NK-92 (cell line): ENCODE results near the gene TUT4.

Experiments used
- DNase-seq: peaks from one replicate; lab custom pipeline; 2025; ENCODE audit not compliant: unreplicated experiment; lab: John Stamatoyannopoulos, UW

TUT4 gene

DNA sequence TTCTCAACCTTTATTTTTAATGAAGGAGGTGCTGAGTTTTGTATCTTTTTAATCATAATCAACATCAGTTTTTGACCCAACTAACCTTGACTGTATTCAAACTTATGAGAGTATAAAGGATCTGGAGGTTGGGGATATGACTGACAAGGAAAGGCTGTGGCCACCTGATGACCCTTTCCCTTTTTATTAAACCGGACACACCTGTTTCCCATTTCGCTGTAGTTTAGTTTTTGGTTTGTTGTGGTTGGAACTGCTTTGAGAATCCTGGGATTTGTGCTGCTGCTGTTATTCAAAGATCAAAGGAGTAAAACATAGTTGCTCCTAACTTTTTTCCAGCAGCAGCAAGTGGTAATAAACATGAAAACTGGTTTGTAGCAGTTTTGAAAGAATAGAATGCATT is 136.1 kb downstream of the TUT4 start:
- no peak for DNase-seq

DNA sequence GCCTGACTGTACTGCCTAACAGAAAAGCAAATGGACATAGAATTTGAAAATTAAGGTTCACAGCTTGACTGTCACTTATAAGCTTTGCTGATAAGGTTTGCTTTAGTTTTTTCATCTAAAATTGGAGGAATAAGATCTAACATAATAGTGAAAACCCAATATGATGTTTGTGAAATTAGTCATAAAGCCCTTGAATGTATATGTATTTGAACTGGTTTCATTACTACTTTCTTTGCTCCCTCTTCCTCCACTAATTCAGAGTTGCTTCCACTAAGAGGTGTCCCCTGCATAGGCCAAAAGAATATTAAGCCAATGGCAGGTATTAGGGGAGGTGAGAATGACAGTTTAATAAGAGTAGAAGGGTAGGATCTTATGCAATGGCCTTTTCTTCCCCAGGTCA is 137.9 kb downstream of the TUT4 start:
- DNase-seq, result no peak

DNA sequence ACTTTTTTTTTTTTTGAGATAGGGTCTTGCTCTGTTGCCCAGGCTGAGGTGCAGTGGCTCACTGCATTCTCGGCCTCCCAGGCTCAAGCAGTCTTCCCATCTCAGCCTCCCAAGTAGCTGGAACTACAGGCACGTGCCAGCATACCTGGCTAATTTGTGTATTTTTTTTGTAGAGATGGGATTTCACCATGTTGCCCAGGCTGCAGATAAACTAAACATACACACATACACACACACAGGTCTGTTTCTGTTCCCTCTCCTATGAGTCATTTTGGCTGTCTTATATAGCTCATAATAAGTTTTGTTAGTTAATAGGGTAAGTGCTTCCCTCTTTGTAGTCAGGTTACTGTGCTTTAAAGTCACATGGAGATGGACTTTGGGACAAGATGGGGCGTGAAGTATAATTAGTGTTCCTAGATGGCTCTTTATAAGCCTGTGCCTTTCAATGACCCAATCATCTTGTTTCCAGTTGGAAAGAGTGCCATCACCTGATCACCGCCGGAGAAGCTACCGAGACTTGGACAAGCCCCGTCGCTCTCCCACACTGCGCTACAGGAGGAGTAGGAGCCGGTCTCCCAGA is 139.4 kb downstream of the TUT4 start:
- no peak for DNase-seq

DNA sequence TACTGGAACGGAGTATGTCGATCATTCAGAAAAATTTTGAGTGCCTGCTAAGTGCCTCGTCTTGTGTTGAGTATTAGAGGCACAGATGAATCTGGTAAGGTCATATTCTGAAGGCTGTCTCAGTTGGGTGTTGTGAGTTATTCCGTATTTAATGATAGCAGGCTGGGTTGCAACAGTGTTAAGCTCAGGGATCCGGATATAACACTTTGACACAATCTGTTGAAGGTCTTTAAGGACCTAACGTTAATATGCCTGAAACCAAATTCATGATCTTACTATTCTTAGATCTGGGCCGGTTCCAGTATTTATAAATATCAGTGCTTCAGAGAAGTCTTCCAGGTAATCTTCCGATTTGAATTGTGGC is 147.9 kb downstream of the TUT4 start:
- no peak for DNase-seq

DNA sequence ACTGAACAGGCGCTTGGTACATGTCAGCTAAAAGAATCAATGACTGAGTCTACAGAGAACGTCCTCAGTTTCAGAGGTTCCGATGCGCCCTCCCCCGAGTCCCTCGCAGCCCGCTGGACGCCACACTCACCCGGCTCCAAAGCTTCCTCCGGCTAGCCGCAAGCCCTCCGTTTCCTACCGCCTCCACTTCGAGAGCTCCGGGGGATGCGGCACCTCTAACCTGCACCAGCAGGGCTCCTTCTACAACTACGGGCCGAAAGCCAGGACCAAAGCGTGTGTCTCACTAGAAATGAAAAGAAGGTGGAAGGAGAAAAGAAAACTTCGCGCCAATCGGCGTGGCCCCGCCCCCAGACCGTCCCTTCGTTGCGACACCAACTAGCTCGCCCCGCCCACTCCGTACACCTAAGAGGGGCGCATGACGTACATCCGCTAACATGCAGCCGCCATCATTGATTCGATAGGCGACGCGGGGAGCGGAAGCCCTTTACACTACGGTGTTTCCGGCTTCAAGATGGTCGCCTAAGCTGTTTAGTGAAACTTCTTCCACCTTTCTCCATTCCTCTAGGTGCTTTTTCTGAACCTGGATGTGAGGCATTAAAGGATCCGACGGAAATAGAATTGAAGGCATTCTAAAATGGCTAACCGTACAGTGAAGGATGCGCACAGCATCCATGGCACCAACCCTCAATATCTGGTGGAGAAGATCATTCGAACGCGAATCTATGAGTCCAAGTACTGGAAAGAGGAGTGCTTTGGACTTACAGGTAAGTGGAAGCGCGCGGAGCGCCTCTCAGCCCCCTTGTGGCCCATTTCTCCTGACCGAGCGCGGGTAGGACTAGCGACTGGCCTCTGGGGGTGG is 148.5 kb downstream of the TUT4 start, which contains the start of the genes ORC1 and PRPF38A:
Gene ORC1, minus strand, starts transcription at position 308 of the 859 bp plus-strand sequence. CDS start 2,200 bp downstream, outside the sequence.
Gene PRPF38A, plus strand, starts transcription at position 487 of the 859 bp plus-strand sequence. Its CDS starts 148 bp downstream, at position 635.
- DNase-seq, result peak; percentile 90

DNA sequence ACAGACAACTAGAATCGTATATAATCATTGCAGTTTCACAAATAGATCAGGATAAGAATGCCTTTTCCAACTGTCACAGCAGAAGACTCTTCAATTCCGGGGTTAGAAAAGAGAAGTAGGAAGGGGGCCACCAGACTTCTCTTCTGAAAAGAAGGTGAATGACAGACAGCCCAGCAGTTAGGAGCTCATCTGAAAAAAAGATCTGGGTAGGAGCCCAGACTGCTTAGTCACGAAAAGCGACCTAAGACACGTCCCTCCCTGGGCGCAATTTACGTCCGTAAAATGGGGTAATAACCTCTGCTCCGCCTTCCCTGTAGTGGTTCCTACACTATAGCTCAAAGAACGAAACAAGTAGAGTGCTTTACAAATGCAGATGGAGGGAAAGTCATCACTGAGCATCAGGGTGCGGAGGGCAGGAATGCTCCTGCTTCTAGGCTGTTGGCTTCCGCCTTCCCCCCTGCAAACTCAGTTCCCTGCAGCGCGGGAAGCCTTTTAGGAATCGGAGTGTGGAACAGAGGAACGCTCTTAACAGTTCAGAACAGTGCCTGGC is 149.3 kb downstream of the TUT4 start:
- DNase-seq, result no peak

DNA sequence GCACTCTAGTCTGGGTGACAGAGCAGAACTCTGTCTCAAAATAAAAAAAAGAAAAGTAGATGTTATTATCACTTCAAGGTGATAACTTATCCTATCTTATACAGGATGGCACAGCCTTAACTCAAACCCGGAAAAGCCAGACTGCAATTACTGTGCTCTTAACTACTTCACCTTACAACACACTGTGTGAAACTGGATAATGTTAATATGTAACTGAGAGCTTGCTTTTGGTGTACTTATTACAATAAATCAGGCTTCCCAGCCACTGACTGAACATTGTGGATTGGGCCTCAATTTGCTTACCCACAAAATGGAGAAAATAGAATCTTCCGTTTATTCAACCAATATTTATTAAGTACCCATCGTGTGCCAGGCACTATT is 150.0 kb downstream of the TUT4 start:
- no peak for DNase-seq

DNA sequence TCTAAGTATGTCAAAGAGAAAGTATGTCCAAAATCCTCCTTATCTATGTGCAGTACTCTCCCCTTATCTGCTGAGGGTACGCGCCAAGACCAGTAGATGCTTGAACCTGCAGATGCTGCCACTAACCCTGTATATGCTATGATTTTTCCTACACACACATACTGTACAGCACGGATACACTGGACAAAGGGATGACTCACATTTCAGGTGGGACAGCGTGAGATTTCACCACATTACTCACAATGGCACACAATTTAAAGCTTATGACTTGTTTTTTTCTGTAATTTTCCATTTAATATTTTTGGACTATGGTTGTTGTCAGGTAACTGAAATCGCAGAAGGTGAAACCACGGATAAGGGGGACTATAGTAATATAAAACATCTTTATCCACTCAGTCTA is 152.8 kb downstream of the TUT4 start:
- no peak for DNase-seq

DNA sequence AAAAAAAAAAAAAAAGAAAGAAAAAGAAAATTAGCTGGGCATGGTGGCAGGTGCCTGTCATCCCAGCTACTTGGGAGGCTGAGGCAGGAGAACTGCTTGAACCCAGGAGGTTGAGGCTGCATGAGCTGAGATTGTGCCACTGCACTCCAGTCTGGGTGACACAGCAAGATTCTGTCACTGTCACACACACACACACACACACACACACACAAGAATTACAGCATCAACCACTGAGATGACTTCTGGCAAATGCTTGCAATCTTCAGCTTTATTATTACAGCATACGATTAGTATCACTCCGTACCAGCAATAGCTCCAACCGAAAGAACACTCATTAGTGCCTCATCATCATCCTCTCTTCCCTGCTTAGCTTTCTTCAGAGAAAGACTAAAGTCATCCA is 153.3 kb downstream of the TUT4 start:
- no peak for DNase-seq

DNA sequence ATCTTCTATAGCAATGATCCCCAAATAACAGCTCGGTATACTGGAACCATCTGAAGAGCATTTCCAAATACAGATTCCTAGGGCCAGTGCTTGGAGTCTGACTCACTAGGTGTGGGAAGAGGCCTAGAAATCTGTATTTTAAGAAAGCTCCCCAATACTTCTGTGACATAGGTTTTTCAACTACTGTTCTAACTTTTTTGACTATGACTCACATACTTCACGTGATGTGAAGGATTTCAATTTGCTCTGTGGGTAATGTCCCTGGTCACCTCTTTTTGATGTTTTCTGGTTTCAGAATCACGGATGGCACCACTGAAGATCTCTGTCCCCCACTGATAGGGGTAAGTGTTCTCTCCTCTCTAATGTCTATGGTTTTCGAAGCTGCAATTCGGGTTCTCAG is 159.7 kb downstream of the TUT4 start:
- DNase-seq, result no peak

DNA sequence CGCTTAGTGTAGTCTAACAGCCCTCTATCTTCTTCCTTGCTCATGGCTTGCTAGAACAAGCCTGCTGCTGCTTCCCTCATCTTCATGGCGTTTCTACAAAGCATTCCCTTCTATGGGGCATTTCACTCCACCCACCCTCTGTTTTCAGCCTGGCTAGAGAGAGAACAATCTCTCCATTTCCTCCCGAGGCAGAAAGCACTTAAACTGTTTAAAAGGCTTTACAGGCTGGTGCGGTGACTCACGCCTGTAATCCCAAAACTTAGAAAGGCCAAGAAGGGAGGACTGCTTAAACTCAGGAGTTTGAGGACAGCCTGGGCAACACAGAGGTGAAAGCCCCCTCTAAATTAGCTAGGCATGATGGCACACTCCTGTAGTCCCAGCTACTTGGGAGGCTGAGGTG is 166.4 kb downstream of the TUT4 start:
- DNase-seq, result no peak

DNA sequence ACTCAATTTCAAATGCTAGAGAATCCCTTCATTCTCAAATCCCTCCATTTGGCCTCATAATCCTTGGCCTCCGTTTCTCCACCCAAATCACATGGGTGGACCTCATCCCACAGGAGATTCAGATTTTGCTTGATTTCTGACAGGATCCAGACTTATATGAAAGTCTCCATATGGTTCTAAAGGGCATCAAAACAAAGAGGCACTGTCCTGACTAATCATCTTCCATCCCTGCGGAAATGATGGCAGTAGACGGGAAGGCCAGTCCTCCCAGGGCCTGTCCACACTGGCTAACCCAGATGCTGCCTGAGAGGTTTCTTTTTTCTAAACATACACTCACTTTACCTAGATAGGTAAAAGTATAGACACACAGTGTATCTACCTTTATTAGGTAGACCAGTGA is 167.5 kb downstream of the TUT4 start:
- DNase-seq, result no peak
